Hypothalamus (tissue), 51 donors: ENCODE data around the gene RASA3.
A peak's percentile ranks its signal among the peaks of the same experiment; 100 is the strongest.
"Not testable (repeated sequence)": the region's sequence is repeated elsewhere in the genome, so short reads cannot be mapped to it uniquely, and the experiment has no call there.

Experiments used
- DNase-seq, 51 donors: peaks; one replicate each; lab custom pipeline; 2025; lab: John Stamatoyannopoulos, UW

The RASA3 gene

DNA sequence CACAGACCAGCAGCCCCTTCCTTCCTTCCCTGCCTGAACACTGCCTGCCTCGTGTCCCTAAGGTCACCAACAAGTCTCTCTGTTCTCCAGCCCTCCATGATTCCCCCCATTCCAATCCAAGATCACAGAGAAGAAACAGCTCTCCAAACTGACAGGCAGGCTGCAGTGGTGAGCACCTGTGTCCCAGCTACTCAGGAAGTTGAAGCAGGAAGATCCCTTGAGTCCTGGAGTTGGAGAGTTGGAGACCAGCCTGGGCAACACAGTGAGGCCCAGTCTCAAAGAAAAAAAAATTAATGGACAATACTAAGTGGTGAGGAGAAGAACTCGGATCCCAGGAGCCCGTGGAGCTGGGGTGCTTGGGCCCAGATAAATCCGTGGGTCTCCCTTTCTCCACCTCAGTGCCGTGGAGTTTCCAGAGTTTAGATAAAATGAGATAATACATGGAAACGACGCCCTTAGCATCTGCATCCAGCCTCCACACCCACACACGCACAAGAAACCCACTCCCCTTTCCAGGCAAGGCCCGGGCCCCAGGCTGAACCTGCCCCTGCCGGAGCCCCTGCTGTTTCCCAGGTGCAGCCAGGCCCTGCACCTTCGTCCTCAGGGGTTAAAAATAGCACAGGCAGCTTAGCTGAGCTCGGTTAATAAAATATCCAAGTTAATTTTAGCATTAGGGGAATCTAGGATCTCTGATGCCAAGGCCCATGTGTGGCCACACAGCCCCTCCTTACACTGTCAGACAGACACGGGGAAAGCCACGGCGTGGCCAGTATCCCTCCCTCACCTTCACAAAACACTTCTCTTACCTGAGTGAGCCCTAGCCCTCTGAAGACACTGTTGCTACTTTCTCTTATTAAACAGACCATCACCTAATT lies 4.7 kb downstream of the RASA3 start:
- DNase-seq: no peak

DNA sequence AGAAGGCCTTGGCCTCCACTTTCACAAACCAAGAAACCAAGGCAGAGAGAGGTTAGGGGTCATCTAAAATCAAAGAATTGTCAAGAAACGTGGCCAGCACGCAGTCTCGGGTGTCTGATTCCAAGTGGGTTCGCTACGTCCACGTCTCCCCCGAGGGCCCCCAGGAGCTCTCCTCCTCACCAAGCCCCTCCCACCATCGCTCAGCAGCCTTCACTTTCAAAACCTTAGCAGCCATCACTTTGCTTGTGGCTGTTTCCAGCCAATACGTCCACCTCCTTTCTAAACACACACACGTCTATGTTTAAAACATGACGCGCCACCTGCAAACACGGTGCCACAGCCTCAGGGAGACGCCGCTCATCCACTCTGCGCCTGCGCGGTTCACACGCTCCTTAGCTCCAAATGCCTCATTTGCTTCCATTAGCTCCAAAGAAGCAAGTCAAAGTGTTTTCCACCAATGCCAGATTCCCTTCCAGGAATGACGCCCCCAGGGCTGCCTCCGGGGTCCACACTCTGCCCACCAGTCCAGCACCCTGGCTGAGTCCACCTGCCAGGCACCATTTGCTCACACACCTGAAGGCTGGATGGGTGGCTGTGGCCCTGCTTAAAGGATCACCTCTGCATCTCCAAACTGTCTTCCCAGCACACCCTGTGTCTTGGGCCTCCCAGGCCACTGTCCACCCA lies 5.5 kb downstream of the RASA3 start:
- no peak for DNase-seq

- not testable (repeated sequence) for DNase-seq
These were observed 6.3 kb downstream of the RASA3 start for GRCh38 chr13:114126086-114126485.

DNA sequence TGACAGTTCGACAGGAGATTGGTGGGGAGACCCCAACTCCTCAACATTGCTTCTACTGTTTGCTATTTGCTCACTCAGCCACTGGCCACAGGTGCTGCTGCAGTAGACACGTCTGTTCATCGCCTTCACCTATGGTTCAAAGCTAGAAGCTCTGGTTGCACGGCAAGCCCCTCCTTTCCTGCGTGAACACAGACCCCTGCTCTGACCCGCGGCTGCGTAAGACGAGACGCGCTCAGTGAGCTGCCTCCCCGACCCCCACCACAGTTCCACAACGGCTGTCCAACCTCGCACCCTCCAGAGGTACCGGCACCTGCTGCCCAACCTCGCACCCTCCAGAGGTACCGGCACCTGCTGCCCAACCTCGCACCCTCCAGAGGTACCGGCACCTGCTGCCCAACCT lies 6.8 kb downstream of the RASA3 start:
- no peak for DNase-seq

DNA sequence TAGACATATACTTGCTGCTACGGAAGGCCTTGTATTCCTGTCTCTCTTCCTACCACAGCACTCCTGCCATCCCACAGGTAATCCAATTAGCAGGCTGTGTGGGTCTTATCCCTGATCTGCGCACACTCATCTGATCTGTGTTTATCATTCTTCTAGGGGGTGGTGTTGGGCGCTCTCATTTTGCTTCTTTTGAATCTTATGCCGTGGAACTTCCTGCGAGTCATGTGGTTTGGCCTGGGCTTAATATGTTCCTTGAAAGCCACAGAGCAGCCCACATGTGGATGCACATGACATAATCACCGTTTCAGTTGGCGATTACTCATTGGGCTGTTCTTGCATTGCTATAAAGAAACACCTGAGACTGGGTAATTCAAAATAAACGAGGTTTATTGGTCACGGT lies 7.5 kb downstream of the RASA3 start:
- peak in 1 of 51 donors; percentile 26 for DNase-seq

- no peak for DNase-seq
These were observed 8.0 kb downstream of the RASA3 start for GRCh38 chr13:114124431-114124830.

DNA sequence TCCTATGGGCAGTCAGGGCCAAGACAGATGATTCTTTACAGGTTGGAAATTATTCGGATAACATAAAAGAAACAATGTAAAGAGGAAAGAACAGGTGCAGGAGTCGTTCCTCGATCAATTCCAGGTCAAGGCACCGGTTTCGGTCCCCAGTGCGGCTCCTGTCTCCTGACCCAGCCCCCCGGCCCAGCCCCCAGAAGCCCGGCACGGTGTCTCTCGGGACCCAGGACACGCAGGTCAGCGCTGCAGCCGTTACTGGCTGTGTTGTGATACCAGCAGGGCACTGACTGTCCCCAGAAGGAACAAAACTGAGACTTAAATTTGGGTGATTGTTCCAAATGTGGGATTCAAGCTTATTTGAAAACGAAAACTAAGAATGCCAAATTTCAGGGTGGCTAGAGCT lies 8.5 kb downstream of the RASA3 start:
- DNase-seq: no peak

DNA sequence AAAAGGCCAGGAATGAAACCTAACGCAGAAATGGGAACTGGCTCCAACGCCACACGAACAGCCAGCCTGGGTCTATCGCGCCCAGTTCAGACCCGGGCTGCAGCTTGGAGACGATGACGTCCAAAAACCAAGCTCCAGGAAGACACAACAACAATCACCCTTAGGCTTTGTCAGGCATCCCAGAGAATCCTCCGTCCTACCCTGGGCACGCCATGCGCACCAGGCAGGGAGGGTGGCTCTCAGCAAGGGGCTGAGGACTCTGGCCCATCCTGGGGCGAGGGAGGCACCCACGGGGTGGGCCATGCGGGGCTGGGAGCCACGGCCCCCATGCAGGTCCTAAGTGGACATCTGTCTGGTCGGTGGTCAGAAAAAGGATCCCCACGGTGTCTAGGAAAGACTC lies 9.0 kb downstream of the RASA3 start:
- no peak for DNase-seq

GRCh38 chr13:114122591-114123211 lies 9.7 kb downstream of the RASA3 start:
- DNase-seq: peak in 2 of 51 donors; percentile 41 to 54

GRCh38 chr13:114122127-114122511 lies 10.3 kb downstream of the RASA3 start:
- DNase-seq: no peak

DNA sequence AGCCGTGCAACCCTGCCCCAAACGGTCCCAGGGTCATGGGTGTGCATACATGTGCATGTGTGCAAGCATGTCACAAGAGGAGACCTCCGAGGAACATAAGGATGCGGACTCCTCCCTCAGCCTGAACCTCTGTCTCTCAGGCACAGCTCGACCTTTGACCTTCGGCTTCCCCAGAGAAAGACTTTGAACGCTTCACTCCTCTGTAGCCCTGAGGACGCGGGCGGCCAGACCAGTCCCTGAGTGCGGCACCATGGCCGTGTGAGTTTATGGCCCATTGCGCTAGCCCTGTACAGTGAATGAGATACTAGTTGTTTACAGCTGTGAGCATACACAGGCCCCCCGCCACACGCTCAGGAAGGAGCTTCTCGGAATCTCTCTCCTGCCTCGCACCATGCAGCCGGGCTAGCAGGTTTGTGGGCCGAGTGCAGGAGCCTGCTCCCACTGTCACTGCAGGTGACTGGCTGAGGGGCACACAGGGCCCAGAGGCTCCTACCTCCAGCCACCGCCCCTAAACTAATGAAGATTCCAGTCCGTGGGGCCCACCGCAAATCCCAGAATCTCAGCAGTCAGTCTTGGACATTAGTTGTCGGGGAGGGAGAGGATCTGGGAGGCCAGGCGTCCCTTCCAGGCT lies 10.8 kb downstream of the RASA3 start:
- DNase-seq: no peak

DNA sequence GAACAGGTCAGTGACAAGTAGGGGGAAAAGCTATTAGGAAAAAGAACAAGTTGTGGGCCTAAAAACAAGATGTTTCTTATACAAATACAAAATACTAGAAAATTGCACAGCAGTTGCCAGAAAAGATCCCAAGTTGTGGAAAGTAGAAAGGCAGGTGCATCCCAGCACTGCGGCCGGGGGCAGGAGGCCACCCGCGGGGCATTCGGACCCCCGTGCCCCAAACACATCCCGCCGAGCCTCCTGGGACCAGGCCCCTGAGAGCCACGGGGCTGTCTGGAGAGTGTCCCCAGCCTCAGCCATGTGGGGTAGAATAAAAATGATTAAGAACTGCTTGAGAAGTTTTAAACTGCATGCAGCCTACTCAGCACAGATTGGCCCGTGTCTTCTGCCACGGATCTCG lies 11.4 kb downstream of the RASA3 start:
- no peak for DNase-seq

DNA sequence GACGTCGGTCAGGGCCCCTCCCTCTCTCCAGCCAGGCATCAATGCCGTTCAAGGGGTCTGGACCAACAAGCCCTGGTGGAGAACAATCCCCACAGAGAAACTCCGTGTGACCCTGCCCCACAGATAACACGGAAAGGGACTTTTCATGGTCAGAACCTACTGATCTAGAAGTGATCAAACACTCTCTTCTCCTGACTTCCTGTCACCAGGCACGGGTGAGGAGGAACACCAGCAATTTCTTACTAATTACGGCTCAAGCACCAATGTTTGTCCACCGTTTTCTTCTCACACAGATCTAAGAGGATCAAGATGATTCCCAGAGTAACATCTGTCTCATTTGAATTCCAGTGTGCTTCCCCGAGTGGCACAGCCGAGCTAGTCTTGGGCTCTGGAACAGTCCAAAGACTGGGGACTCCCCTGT lies 11.8 kb downstream of the RASA3 start:
- no peak for DNase-seq

DNA sequence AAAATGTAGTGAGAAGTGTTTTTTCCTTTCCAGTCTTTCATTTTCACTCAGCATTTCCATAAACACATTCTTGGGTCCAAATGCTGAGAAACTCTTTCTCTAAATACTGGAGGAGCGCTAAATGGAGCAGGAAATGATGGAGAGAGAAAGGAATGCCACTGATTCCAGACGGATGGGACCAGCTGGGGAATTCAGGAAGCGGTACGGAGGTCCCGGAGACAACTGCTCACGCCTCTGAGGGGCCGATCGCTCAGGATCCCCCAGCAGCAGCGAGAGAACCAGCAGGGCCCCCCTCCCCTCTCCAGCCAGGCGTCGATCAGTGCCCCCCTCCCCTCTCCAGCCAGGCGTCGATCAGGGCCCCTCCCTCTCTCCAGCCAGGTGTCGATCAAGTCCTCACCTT lies 13.2 kb downstream of the RASA3 start:
- no peak for DNase-seq

DNA sequence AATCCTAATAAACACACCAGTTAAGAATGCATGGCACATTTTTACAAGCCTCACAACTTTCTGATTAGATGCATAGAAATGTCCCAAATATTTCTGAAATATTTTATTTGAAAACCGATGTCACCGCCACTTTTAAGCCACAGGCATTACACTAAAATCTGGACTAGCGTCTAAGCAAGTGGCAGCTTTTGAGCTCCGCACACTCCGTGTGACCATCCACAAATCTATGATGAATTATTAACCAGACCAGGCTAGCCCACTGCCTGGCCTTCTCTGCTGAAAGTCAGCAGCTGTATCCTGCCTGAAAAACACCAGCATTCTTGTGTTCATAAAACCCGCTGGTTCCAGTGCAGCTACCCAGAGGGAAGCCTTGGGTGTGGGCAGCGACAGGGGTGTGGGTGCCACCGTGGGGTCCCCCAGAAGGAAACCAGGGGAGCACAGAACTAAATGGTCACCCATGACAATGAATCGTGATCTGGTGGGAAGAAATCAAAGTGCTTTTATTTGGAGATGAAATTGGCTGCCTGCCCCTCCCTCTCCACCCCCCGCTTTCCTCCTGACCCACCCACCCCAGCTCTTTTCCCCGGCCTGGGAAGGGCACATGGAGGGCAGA lies 13.8 kb downstream of the RASA3 start:
- no peak for DNase-seq

- DNase-seq: no peak
These were observed 14.3 kb downstream of the RASA3 start for GRCh38 chr13:114118086-114118485.

DNA sequence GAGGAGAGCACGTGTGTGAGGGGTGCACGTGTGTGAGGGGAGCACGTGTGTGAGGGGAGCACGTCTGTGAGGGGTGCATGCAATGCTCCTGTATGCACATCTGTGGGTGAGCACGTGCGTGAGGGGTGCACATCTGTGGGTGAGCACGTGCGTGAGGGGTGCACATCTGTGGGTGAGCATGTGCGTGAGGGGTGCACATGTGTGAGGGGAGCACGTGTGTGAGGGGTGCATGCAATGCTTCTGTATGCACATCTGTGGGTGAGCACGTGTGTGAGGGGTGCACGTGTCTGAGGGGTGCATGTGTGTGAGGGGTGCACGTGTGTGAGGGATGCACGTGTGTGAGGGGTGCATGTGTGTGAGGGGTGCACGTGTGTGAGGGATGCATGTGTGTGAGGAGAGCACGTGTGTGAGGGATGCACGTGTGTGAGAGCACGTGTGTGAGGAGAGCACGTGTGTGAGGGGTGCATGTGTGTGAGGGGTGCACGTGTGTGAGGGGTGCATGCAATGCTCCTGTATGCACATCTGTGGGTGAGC lies 15.0 kb downstream of the RASA3 start:
- DNase-seq: not testable (repeated sequence)

DNA sequence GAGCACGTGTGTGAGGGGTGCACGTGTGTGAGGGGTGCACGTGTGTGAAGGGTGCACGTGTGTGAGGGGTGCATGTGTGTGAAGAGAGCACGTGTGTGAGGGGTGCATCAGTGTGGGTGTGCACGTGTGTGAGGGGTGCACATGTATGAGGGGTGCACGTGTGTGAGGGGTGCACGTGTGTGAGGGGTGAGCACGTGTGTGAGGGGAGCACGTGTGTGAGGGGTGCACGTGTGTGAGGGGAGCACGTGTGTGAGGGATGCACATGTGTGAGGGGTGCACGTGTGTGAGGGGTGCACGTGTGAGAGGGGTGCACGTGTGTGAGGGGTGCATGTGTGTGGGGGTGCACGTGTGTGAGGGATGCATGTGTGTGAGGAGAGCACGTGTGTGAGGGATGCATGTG lies 15.7 kb downstream of the RASA3 start:
- no peak for DNase-seq

- DNase-seq: no peak
These were observed 16.6 kb downstream of the RASA3 start for GRCh38 chr13:114115796-114116195.

DNA sequence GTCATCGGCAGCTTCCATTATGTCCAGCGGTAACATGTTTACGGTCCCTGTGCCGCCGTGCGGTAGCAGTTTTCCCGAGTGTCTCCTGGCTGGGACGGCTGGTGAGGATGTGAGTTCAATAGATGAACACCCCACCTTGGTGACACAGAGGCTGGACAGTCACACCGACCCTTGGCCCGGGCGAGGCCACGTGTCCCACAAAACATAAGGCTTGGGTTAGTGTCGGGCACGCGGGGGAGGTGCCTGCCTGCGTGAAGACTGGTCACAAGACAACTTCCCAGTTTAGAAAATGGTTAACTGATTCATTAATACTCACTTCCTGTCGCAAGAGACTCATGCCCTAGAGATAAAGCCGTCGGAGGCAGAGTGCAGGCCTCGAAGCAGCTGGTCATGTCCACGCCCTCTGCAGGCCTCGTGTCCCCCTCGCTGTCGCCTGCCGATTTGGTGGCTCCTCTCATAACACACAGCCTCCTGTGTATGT lies 17.2 kb downstream of the RASA3 start:
- no peak for DNase-seq
